HL-60 (cell line): Measurements from ENCODE around the gene EIF2B5.
A peak's percentile ranks its signal among the peaks of the same experiment; 100 is the strongest.

ENCODE experiments used
- DNase-seq, 2 experiments: peaks; one replicate each; pipeline ENCODE4 v3.0.0-alpha.2; 2010 to 2020; ENCODE audit warnings: low read depth in 1 of 2, low spot score in 1 of 2
- H3K27ac ChIP-seq: fragments of 250-450 bp; sonication (Bioruptor Pico); replicated peaks from 2 replicates; pipeline ENCODE4 v1.5.1; 2020; ENCODE audit warnings: mild to moderate bottlenecking, moderate library complexity
- H3K27me3 ChIP-seq: fragments of 250-450 bp; sonication (Bioruptor Pico); 2 replicates; pipeline ENCODE4 v1.5.1; 2021; ENCODE audit warnings: mild to moderate bottlenecking, moderate library complexity; ENCODE audit not compliant: insufficient read depth, poor library complexity, severe bottlenecking
- H3K4me3 ChIP-seq: replicated peaks from 2 replicates; pipeline ENCODE4 v1.5.1; 2011; ENCODE audit warnings: mild to moderate bottlenecking, control low read depth, low read length; ENCODE audit not compliant: insufficient read depth
- CTCF ChIP-seq: IDR thresholded peaks from one replicate; pipeline ENCODE4 v1.5.1; 2011; ENCODE audit warnings: low read length, control low read depth, inconsistent platforms; ENCODE audit not compliant: insufficient read depth
- GABPA ChIP-seq: IDR thresholded peaks from 2 replicates; pipeline ENCODE4 v1.6.1; 2012; ENCODE audit warnings: low read depth
- POLR2AphosphoS5 ChIP-seq: IDR thresholded peaks from 2 replicates; pipeline ENCODE4 v1.6.1; 2012; ENCODE audit warnings: low read depth
- REST ChIP-seq: IDR thresholded peaks from 2 replicates; pipeline ENCODE4 v1.6.1; 2012; ENCODE audit warnings: low read depth; ENCODE audit not compliant: insufficient replicate concordance
- SPI1 ChIP-seq: IDR thresholded peaks from 2 replicates; pipeline ENCODE4 v1.6.1; 2012; ENCODE audit warnings: low read depth, mild to moderate bottlenecking, borderline replicate concordance
- long read RNA-seq: library from polyadenylated mRNA; unstranded; transcript quantifications from one replicate; pipeline ENCODE4 v2.0.0, GENCODE V29; 2020

EIF2B5 gene
- long read RNA-seq, transcript EIF2B5-201 (16 exons, 2,656 nt) = major isoform, 74 of 120 reads
- long read RNA-seq, partial matches to known transcripts = 28 of 120 reads
- long read RNA-seq, other reads (novel, unspliced or antisense) = 16 of 120 reads

GRCh38 chr3:184135149-184135910 is at the start of gene EIF2B5:
EIF2B5 (plus strand) TSS chr3:184135358; CDS start chr3:184135386, 28 bp downstream.
- DNase-seq = peak; percentile 91 to 94
- TF ChIP-seq CTCF = no peak
- TF ChIP-seq REST = peak; percentile 70
- peak; percentile 82; the same call in 1 of the 2 replicates for TF ChIP-seq SPI1
- TF ChIP-seq POLR2AphosphoS5 = peak; percentile 88
- peak; percentile 61 for TF ChIP-seq GABPA
- peak within 1 kb of the TSS; percentile 87 for H3K27ac ChIP-seq

GRCh38 chr3:184085389-184085852 is 49.7 kb upstream of the EIF2B5 start:
- Histone ChIP-seq H3K27ac (no peak overlapping the region), H3K27me3 (no peaks in the 10 kb centered on the region), H3K4me3 (no peak overlapping the region)
- DNase-seq = peak; percentile 8 to 23
- TF ChIP-seq SPI1 = no peak
- TF ChIP-seq GABPA = no peak
- TF ChIP-seq POLR2AphosphoS5 = no peak
- no peak for TF ChIP-seq CTCF
- TF ChIP-seq REST = no peak

More at GRCh38 chr3:184135149-184135910, at the start of gene EIF2B5:
- peak within 1 kb of the TSS; percentile 81 for H3K4me3 ChIP-seq
- H3K27me3 ChIP-seq = no peaks in the 10 kb centered on the region

- Histone ChIP-seq H3K27me3 (no peaks in the 10 kb centered on the region), H3K27ac (no peak overlapping the region), H3K4me3 (no peak overlapping the region)
- no peak for DNase-seq
- TF ChIP-seq GABPA = no peak
- TF ChIP-seq REST = no peak
- TF ChIP-seq SPI1 = no peak
- no peak for TF ChIP-seq POLR2AphosphoS5
- no peak for TF ChIP-seq CTCF
Measured at GRCh38 chr3:184092199-184092598, 43.0 kb upstream of the EIF2B5 start.
